CD4-positive, alpha-beta T cell treated with Interferon alpha-2 for 1 hour (primary cell): ENCODE results near the gene APOBEC3G.
A peak's percentile ranks its signal among the peaks of the same experiment; 100 is the strongest.

Source experiments
- DNase-seq, 2 donors: peaks; one replicate each; pipeline ENCODE4 v3.0.0-alpha.2; 2020 to 2022

The APOBEC3G gene

GRCh38 chr22:39092111-39092862, 15.2 kb downstream of the APOBEC3G start:
- no peak for DNase-seq

DNA sequence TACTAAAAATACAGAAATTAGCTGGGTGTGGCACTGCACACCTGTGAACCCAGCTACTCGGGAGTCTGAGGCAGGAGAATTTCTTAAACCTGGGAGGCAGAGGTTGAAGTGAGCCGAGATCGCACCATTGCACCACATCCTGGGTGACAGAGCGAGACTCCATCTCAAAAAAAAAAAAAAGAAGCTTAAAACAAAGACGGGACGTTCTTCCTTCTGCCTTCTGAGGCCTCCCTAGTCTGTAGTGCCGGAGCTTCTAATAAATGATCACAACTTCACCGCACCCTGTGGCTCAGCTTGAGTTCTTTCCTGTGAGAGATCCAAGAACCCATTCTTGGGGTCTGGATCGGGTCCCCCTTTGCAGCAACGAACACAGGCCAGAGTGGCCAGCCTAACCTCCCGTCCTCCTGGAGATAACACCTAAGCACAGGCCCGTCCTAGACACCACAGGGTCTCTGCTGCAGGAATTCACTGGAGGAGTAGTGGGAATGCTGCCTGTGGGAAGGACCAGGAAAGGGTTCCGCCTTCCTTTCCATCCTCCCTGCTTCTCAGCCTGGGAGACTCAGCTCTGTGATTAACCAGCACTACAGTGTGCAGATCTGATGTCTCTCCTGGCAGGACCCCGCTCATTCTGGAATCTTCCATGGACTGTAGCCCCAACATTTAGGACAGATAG, 17.8 kb downstream of the APOBEC3G start:
- DNase-seq: peak in 1 of 2 donors; percentile 57

GRCh38 chr22:39095971-39096370, 18.9 kb downstream of the APOBEC3G start:
- DNase-seq: no peak

GRCh38 chr22:39097098-39098020, 20.3 kb downstream of the APOBEC3G start, which contains the start of gene APOBEC3H:
Gene APOBEC3H (plus strand): TSS chr22:39097244. CDS start chr22:39100279, 3,035 bp downstream.
- DNase-seq: peak; percentile 35 to 64

GRCh38 chr22:39098026-39098425, 21.0 kb downstream of the APOBEC3G start:
- no peak for DNase-seq

DNA sequence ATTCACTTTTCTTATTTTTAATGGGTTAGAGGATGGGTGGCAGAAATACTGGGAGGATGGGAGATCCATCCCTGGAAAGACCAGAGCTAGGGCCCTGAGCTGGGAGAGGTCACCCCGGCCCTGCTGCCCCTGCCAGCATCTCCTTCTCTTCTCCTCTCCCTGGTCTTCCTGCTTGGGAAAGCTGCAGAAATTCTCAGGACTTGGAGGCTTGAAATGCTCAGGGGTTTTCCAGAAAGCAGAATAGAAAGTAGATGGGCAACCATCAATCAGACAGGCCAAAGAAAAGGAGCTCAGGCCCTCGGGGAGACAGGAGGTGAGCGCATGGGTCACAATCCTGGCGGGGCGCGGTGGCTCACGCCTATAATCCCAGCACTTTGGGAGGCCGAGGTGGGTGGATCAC, 21.5 kb downstream of the APOBEC3G start:
- DNase-seq: no peak

DNA sequence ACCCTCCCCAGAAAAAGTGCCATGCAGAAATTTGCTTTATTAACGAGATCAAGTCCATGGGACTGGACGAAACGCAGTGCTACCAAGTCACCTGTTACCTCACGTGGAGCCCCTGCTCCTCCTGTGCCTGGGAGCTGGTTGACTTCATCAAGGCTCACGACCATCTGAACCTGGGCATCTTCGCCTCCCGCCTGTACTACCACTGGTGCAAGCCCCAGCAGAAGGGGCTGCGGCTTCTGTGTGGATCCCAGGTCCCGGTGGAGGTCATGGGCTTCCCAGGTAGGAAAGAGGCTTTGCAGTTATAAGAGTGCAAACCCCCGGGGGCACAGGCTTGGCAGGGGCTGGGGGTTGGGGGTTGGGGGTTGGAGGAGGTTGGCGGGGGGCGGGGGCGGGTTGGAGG, 24.2 kb downstream of the APOBEC3G start:
- no peak for DNase-seq

DNA sequence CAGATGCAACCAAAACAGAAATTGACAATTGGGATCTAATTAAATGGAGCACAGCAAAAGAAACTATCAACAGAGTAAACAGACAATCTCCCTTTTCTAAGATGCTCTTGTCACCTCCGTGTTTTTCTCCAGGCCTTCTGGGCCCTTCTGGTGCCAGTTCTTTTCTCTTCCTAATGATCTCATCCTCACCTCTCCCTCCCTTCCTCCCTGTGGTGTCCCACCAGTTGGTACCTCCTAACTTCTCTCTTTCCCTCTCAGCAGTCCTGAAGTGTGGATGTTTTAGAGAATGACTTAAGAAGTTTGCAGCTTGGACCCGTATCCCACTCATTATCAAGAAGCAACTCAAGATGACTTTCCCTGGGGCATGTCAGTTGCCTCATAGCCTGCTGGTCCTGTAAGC, 26.4 kb downstream of the APOBEC3G start:
- no peak for DNase-seq

DNA sequence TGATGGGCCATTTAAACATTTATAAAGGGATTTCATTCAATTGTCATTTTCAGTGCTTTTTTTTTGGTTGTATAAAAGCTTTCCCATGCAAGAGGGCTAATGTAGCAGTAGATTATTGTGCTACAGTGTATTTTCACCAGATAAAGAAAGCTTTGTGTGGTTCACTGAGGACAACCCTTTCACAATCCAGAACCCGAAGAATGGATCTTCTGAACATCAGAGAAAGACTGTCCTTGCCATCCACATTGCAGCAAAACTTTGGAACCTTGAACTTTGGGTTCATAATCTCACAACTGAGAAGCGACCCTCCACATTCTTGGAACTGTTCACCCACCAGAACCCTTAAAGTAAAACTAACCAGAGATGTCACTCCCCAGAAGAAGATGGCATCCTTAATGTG, 29.3 kb downstream of the APOBEC3G start:
- no peak for DNase-seq

- DNase-seq: no peak
Observed at GRCh38 chr22:39108487-39108886, 31.4 kb downstream of the APOBEC3G start.

GRCh38 chr22:39109361-39109760, 32.3 kb downstream of the APOBEC3G start:
- no peak for DNase-seq

GRCh38 chr22:39110631-39111561, 33.8 kb downstream of the APOBEC3G start:
- DNase-seq: no peak

DNA sequence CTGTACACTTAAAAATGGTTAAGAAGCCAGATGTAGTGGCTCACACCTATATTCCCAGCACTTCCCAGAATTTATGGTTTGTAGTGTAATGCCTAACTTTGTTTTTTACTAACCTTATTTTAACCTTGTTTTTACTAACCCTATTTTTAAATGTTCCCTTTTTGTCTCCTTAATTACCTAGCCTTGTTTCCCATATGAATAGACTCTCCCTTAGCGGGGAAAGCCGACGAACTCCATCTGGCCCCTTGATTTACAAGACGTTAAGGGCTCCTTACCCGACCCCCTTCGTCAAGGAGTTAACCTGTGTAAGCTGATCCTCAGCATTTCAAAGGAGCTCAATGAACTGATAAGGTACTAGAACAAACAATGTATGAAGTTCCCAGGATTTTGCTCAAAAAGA, 37.0 kb downstream of the APOBEC3G start:
- no peak for DNase-seq

DNA sequence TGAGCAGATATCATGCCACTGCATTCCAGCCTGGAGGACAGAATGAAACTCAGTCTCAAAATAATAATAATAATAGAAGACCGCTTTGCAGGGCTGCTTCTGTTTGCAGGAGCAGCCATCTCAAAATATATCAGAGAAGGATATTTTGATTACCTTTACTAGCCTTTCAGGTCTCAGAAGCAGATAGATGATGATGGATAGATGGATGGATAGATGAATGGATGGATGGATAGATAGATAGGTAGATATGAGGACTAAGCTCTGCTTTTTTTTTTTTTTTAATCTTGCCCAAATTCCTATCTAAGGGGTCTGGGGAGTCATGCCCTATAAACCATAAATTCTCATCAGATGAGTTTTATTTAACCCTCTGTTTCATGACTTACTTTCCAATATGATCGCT, 38.5 kb downstream of the APOBEC3G start:
- DNase-seq: no peak

GRCh38 chr22:39115977-39116621, 39.0 kb downstream of the APOBEC3G start:
- peak; percentile 40 to 64 for DNase-seq

GRCh38 chr22:39117585-39118191, 40.6 kb downstream of the APOBEC3G start:
- DNase-seq: peak; percentile 81 to 88

- no peak for DNase-seq
Observed at GRCh38 chr22:39120983-39121382, 43.9 kb downstream of the APOBEC3G start.

DNA sequence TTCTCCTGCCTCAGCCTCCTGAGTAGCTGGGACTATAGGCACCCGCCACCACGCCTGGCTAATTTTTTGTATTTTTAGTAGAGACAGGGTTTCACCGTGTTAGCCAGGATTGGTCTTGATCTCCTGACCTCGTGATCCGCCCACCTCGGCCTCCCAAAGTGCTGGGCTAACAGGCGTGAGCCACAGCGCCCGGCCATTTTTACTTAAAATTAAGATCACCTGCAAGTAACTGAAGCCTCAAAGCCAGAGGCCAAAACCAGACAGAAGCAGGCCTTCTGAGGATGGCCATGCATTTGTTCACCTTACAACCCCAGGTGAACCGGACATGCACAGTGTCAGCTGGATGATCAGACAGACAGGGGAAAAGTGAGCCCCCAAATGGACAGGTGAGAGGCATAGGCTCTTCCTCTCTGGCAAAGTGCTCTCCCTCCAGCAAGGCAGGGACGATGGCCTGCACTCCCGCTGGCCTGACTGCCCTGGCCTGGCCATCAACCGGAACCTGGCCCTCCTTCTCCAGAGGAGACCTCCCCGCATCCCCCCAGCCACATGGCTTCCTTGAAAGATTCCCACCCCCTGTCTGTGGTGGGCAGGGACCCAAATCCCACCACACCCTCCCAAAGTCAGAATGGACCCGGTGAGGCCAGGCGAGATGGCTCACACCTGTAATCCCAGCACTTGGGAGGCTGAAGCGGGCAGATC, 45.8 kb downstream of the APOBEC3G start:
- no peak for DNase-seq

GRCh38 chr22:39123751-39124581, 46.9 kb downstream of the APOBEC3G start:
- no peak for DNase-seq

GRCh38 chr22:39125622-39126021, 48.5 kb downstream of the APOBEC3G start:
- DNase-seq: no peak
